H1 (cell line): ENCODE measurements around the gene GDPD5. TPM values are rescaled to one million over a fixed set of nuclear protein-coding genes. Genes with fewer than 3 reads are reported as not detected.

Source experiments
- CTCF ChIA-PET: fragments of 300-600 bp; sonication (Branson Sonifier 250); formaldehyde crosslinking; loops from one replicate; lab custom pipeline; 2021; ENCODE audit not compliant: partially characterized antibody; lab: Charles Lee
- POLR2A ChIA-PET: fragments of 300-600 bp; sonication (Branson Sonifier 250); formaldehyde crosslinking; loops from one replicate; lab custom pipeline; 2021; ENCODE audit warnings: inconsistent platforms; ENCODE audit not compliant: partially characterized antibody; lab: Charles Lee
- DNase-seq, 2 experiments: peaks; one replicate each; pipeline versions ENCODE4 v3.0.0 to v3.0.0-alpha.2; 2010 to 2022; ENCODE audit warnings: low spot score in 2 of 2, low read depth in 1 of 2, mixed read lengths in 1 of 2
- FAIRE-seq: peaks from 2 replicates; lab custom pipeline; 2011; peaks lifted over from hg19 to GRCh38; lab: Jason Lieb, UNC
- H2AFZ ChIP-seq: 2 replicates; pipeline ENCODE4 v1.8.1; 2012; ENCODE audit warnings: low read length, inconsistent platforms
- H2AK5ac ChIP-seq: 2 replicates; pipeline ENCODE4 v1.6.1; 2013; ENCODE audit warnings: low read depth, low read length
- H2BK120ac ChIP-seq: replicated peaks from 2 replicates; pipeline ENCODE3; 2013; ENCODE audit warnings: low read depth, low read length, inconsistent platforms
- H2BK12ac ChIP-seq: 2 replicates; pipeline ENCODE4 v1.6.1; 2013; ENCODE audit warnings: low read depth, low read length
- H2BK15ac ChIP-seq: 2 replicates; pipeline ENCODE4 v1.6.1; 2013; ENCODE audit warnings: low read length
- H2BK20ac ChIP-seq: 2 replicates; pipeline ENCODE4 v1.6.1; 2013; ENCODE audit warnings: low read length
- H2BK5ac ChIP-seq: 2 replicates; pipeline ENCODE4 v1.6.1; 2013; ENCODE audit warnings: low read depth, low read length
- H3K14ac ChIP-seq: 2 replicates; pipeline ENCODE4 v1.6.1; 2013; ENCODE audit warnings: inconsistent platforms; ENCODE audit not compliant: insufficient read length
- H3K18ac ChIP-seq: 2 replicates; pipeline ENCODE4 v1.6.1; 2013; ENCODE audit warnings: low read length; ENCODE audit errors: extremely low read depth
- H3K23ac ChIP-seq: 2 replicates; pipeline ENCODE4 v1.6.1; 2013; ENCODE audit warnings: inconsistent platforms; ENCODE audit not compliant: insufficient read length
- H3K23me2 ChIP-seq: 2 replicates; pipeline ENCODE4 v1.6.1; 2013; ENCODE audit warnings: low read depth, low read length
- H3K27ac ChIP-seq: 2 replicates; pipeline ENCODE4 v1.6.1; 2011; ENCODE audit warnings: low read depth, low read length, inconsistent platforms
- H3K27me3 ChIP-seq, 4 experiments: replicated peaks in 1 of 4; 1 replicate in 1 of 4; 2 replicates in 3 of 4; pipeline versions ENCODE4 v1.6.1 to v1.8.1; 2011 to 2013; ENCODE audit warnings: low read length in 3 of 4, mild to moderate bottlenecking in 3 of 4, inconsistent platforms in 2 of 4, mixed read lengths in 2 of 4, moderate library complexity in 1 of 4; ENCODE audit not compliant: control insufficient read depth in 3 of 4, insufficient read depth in 3 of 4; ENCODE audit errors: extremely low read depth in 1 of 4
- H3K36me3 ChIP-seq, 4 experiments: 2 replicates each; pipeline versions ENCODE4 v1.6.1 to v1.8.1; 2011 to 2013; ENCODE audit warnings: mild to moderate bottlenecking in 4 of 4, low read length in 3 of 4, moderate library complexity in 2 of 4, control low read depth in 1 of 4, inconsistent platforms in 1 of 4; ENCODE audit not compliant: insufficient read depth in 4 of 4, control insufficient read depth in 2 of 4
- H3K4ac ChIP-seq: replicated peaks from 2 replicates; pipeline ENCODE3; 2013; ENCODE audit warnings: low read length, low read depth, mixed read lengths, inconsistent platforms; ENCODE audit not compliant: insufficient read length
- H3K4me1 ChIP-seq, 4 experiments: replicated peaks in 1 of 4; 1 replicate in 1 of 4; 2 replicates in 3 of 4; pipeline versions ENCODE4 v1.6.1 to v1.8.1; 2011 to 2013; ENCODE audit warnings: low read length in 3 of 4, inconsistent platforms in 2 of 4, mixed read lengths in 1 of 4; ENCODE audit not compliant: insufficient read depth in 4 of 4, control insufficient read depth in 3 of 4
- H3K4me2 ChIP-seq, 2 experiments: 2 replicates each; pipeline versions ENCODE4 v1.6.1 to v1.8.1; 2011 to 2013; ENCODE audit warnings: low read depth in 2 of 2, low read length in 2 of 2, control low read depth in 1 of 2, inconsistent platforms in 1 of 2, mild to moderate bottlenecking in 1 of 2; ENCODE audit not compliant: insufficient read depth in 1 of 2
- H3K4me3 ChIP-seq, 4 experiments: fragments of 200-600, 300-600 bp in 1 of 4; sonication (generic), shearing (Covaris generic), sonication (Bioruptor Twin) in 1 of 4; 2 replicates each; pipeline versions ENCODE4 v1.5.1 to v1.8.1; 2011 to 2016; ENCODE audit warnings: low read length in 4 of 4, low read depth in 3 of 4, control low read depth in 2 of 4, inconsistent platforms in 2 of 4, mild to moderate bottlenecking in 2 of 4, mixed read lengths in 1 of 4, moderate library complexity in 1 of 4; ENCODE audit not compliant: insufficient read depth in 2 of 4; ENCODE audit errors: extremely low read depth in 1 of 4
- H3K56ac ChIP-seq: replicated peaks from 2 replicates; pipeline ENCODE3; 2013; ENCODE audit warnings: low read depth, mild to moderate bottlenecking, mixed read lengths, low read length, inconsistent platforms; ENCODE audit not compliant: insufficient read length
- H3K79me1 ChIP-seq: 2 replicates; pipeline ENCODE4 v1.6.1; 2013; ENCODE audit warnings: low read depth, low read length, control low read depth
- H3K79me2 ChIP-seq, 2 experiments: 2 replicates each; pipeline versions ENCODE4 v1.6.1 to v1.8.1; 2012 to 2013; ENCODE audit warnings: low read length in 2 of 2, mild to moderate bottlenecking in 2 of 2, inconsistent platforms in 1 of 2; ENCODE audit not compliant: insufficient read depth in 2 of 2, control insufficient read depth in 1 of 2
- H3K9ac ChIP-seq, 4 experiments: replicated peaks in 1 of 4; 1 replicate in 1 of 4; 2 replicates in 3 of 4; pipeline versions ENCODE4 v1.6.1 to v1.8.1; 2011 to 2013; ENCODE audit warnings: low read depth in 3 of 4, low read length in 3 of 4, control low read depth in 2 of 4, mild to moderate bottlenecking in 2 of 4, moderate library complexity in 2 of 4, inconsistent platforms in 1 of 4; ENCODE audit errors: extremely low read depth in 1 of 4
- H3K9me3 ChIP-seq, 2 experiments: 2 replicates each; pipeline versions ENCODE4 v1.6.1 to v1.8.1; 2012 to 2013; ENCODE audit warnings: mild to moderate bottlenecking in 2 of 2, moderate library complexity in 2 of 2, control low read depth in 1 of 2, inconsistent platforms in 1 of 2, low read depth in 1 of 2, low read length in 1 of 2, mixed read lengths in 1 of 2; ENCODE audit not compliant: insufficient read depth in 2 of 2
- H4K20me1 ChIP-seq, 2 experiments: replicated peaks in 1 of 2; 2 replicates each; pipeline versions ENCODE3 to v1.8.1; 2011 to 2013; ENCODE audit warnings: inconsistent platforms in 2 of 2, low read length in 2 of 2, mild to moderate bottlenecking in 1 of 2; ENCODE audit not compliant: insufficient read depth in 2 of 2, control insufficient read depth in 1 of 2
- H4K5ac ChIP-seq: 2 replicates; pipeline ENCODE4 v1.6.1; 2013; ENCODE audit warnings: low read length, low read depth, mixed read lengths, inconsistent platforms; ENCODE audit not compliant: insufficient read length
- H4K8ac ChIP-seq: 2 replicates; pipeline ENCODE4 v1.8.0; 2013; ENCODE audit warnings: mild to moderate bottlenecking, moderate library complexity, low read length, inconsistent platforms; ENCODE audit not compliant: insufficient read depth; ENCODE audit errors: extremely low read depth
- H4K91ac ChIP-seq: replicated peaks from 2 replicates; pipeline ENCODE3; 2013; ENCODE audit warnings: low read length, mixed read lengths, inconsistent platforms; ENCODE audit not compliant: insufficient read length
- CREB1 ChIP-seq: IDR thresholded peaks from 2 replicates; pipeline ENCODE4 v1.6.1; 2012; ENCODE audit warnings: inconsistent platforms
- JUND ChIP-seq: IDR thresholded peaks from 2 replicates; pipeline ENCODE4 v1.6.1; 2011; ENCODE audit warnings: mild to moderate bottlenecking, improper control_type of control experiment, low read length
- KDM4A ChIP-seq: IDR thresholded peaks from one replicate; pipeline ENCODE4 v1.7.1; 2012; ENCODE audit warnings: low read depth, mild to moderate bottlenecking, moderate library complexity, low read length, inconsistent platforms; ENCODE audit not compliant: severe bottlenecking
- NRF1 ChIP-seq: IDR thresholded peaks from 2 replicates; pipeline ENCODE4 v1.6.1; 2011; ENCODE audit warnings: mild to moderate bottlenecking, low read depth, low read length, improper control_type of control experiment
- SP4 ChIP-seq: IDR thresholded peaks from 2 replicates; pipeline ENCODE4 v1.6.1; 2012; ENCODE audit warnings: low read length, inconsistent platforms
- SRF ChIP-seq: IDR thresholded peaks from 2 replicates; pipeline ENCODE4 v1.6.1; 2011; ENCODE audit warnings: mild to moderate bottlenecking, low read depth, low read length, moderate library complexity
- WGBS, 2 experiments: shearing (Covaris generic) in 1 of 2; methylation state at CpG; one replicate each; pipeline versions ENCODE4 v1.1.6 to v1.1.7; 2013 to 2015; ENCODE audit warnings: low lambda C conversion rate in 2 of 2, mixed read lengths in 2 of 2, inconsistent platforms in 1 of 2, low coverage in 1 of 2, missing lambda C conversion rate in 1 of 2; ENCODE audit not compliant: insufficient replicate concordance in 2 of 2, insufficient coverage in 1 of 2, insufficient read length in 1 of 2; ENCODE audit errors: extremely low coverage in 1 of 2, missing lambda C conversion rate in 1 of 2; 5-methylcytosine and 5-hydroxymethylcytosine counted together
- polyA plus RNA-seq, 7 experiments: library from polyadenylated mRNA; depleted of rRNA in 3 of 7; stranded (reverse) in 5 of 7; unstranded in 2 of 7; fragments of >200 nt in 5 of 7; fragments of 200-250 nt in 2 of 7; gene quantifications; 1 replicate in 5 of 7; 2 replicates in 1 of 7; 4 replicates in 1 of 7; pipeline versions ENCODE4 v1.2.1 to v1.2.3, GENCODE V29; 2011 to 2013; ENCODE audit warnings: missing spikeins in 2 of 7, mixed read lengths in 2 of 7
- total RNA-seq: library from RNA; stranded (reverse); fragmentation: NEBNext Ultra II Directional; extraction: Animal tissue kit (Norgen Biotek cat#: 25700); gene quantifications from 2 replicates; pipeline ENCODE4 v1.2.1, GENCODE V29; 2021

The GDPD5 gene
- total and polyA plus RNA-seq, 2 of the 8 experiments (the other 6 are each of a cell fraction or from before 2014, with no cell fraction given), result 7.8 to 8.6 TPM

- POLR2A ChIA-PET, result interaction anchor here (0.7 to 2.4 kb wide), 6 partner anchors 17 to 106 kb away, joined by 3 to 7 read pairs (median 4); no protein-coding TSS in a partner anchor
- CTCF ChIA-PET, result interaction anchor here (0.8 to 31.5 kb wide), 8 partner anchors 10 to 1623 kb away, joined by 3 to 603 read pairs (median 4); partner anchors contain the start of gene GDPD5
- WGBS, 2 experiments, result 79% methylated on average over 12 of the region's 14 CpGs; no CpG with 5 or more reads in 1 of the 2 experiments
These were observed 57.0 kb downstream of the GDPD5 start for GRCh38 chr11:75468534-75469340.

More at GRCh38 chr11:75468534-75469340, 57.0 kb downstream of the GDPD5 start:
- TF ChIP-seq NRF1 (no peak), JUND (no peak), CREB1 (0 out of 2 replicates have a peak, but pooled peaks have one; percentile 26), SP4 (no peak), KDM4A (no peak), SRF (no peak)
- no peaks in the 10 kb centered on the region; a peak in 1 of 8 replicates for H3K36me3 ChIP-seq
- H2BK120ac ChIP-seq, result no peak overlapping the region
- no peak overlapping the region for H3K27ac ChIP-seq
- no peak overlapping the region for H3K14ac ChIP-seq
- no peak overlapping the region for H2AFZ ChIP-seq
- DNase-seq, result no peak
- no peaks in the 10 kb centered on the region for H3K79me2 ChIP-seq
- H2BK20ac ChIP-seq, result no peak overlapping the region
- no peak overlapping the region; the same call in 1 of the 2 replicates for H4K8ac ChIP-seq
- H3K27me3 ChIP-seq, result no peaks in the 10 kb centered on the region
- H2BK12ac ChIP-seq, result no peak overlapping the region; the same call in 1 of the 2 replicates
- H3K79me1 ChIP-seq, result no peaks in the 10 kb centered on the region
- no peak for FAIRE-seq
- H3K4me1 ChIP-seq, result peaks cover 0 to 7% (median 3%) of the 10 kb centered on the region in 4 experiments; a peak in 5 of 7 replicates
- H3K4me2 ChIP-seq, result no peak overlapping the region
- no peak overlapping the region for H3K4me3 ChIP-seq
- H3K9ac ChIP-seq, result peak overlapping the region in 1 of 4 experiments; percentile 40; a peak in 1 of 7 replicates
- no peaks in the 10 kb centered on the region for H4K20me1 ChIP-seq
- H3K23ac ChIP-seq, result no peak overlapping the region
- H2AK5ac ChIP-seq, result no peak overlapping the region
- H2BK15ac ChIP-seq, result no peak overlapping the region
- H4K5ac ChIP-seq, result no peak overlapping the region
- no peaks in the 10 kb centered on the region for H3K9me3 ChIP-seq
- no peak overlapping the region for H3K56ac ChIP-seq
- no peak overlapping the region for H3K18ac ChIP-seq
- H2BK5ac ChIP-seq, result no peak overlapping the region
- H3K4ac ChIP-seq, result no peak overlapping the region
- peak overlapping the region; percentile 4 for H4K91ac ChIP-seq
- H3K23me2 ChIP-seq, result no peaks in the 10 kb centered on the region
